Mucosa of descending colon (tissue), 3 donors: ENCODE data around the gene FAM171A1. TPM values are rescaled to one million over a fixed set of nuclear protein-coding genes. Genes with fewer than 3 reads are reported as not detected.

Experiments
- total RNA-seq, 3 donors: library from RNA; stranded (reverse); fragmentation: NEBNext Ultra II Directional in 2 of 3; extraction: Animal tissue kit (Norgen Biotek cat#: 25700) in 2 of 3; gene quantifications; one replicate each; pipeline versions ENCODE4 v1.2.1 to v1.2.4, GENCODE V29; 2021 to 2023
- donor health status: DM: no; HTN: no; CAD: no; lungs with moderate emphysema.
- donor health status: DM: no; HTN: no; CAD: no.
- donor health status: DM: no; HTN: yes; CAD: no.

Gene FAM171A1
- total RNA-seq, 3 donors from 2014 or later, result 33.7 to 60.7 (median 50.4) TPM

Other genes with a start within 250 kb of the FAM171A1 start
- 10 to 100 TPM; 21.8 to 26.4 (median 24.3) TPM for gene NMT2, start 202.6 kb downstream of the FAM171A1 start, total RNA-seq